IMR-90 (cell line): Measurements from ENCODE around the gene SOD2. TPM values are rescaled to one million over a fixed set of nuclear protein-coding genes. Genes with fewer than 3 reads are reported as not detected.
A peak's percentile ranks its signal among the peaks of the same experiment; 100 is the strongest.
"Not testable (repeated sequence)": the region's sequence is repeated elsewhere in the genome, so short reads cannot be mapped to it uniquely, and the experiment has no call there.

ENCODE experiments used
- ATAC-seq: fragments of 200-7000 bp; cut with Tn5 transposase; 2 replicates; pipeline ENCODE4 v1.9.1; 2020; ENCODE audit warnings: low read depth, mild to moderate bottlenecking, moderate library complexity
- BruUV-seq: library from RNA; stranded (reverse); fragments of 400-500 nt; replicated peaks from 2 replicates; lab custom pipeline; 2021; lab: Mats Ljungman, UMichigan
- CTCF ChIA-PET: fragments of 300-600 bp; formaldehyde crosslinking; extraction: SDS; loops from one replicate; lab custom pipeline; 2021; ENCODE audit warnings: antibody characterized with exemption; lab: Yijun Ruan, JAX
- POLR2A ChIA-PET: fragments of 300-600 bp; sonication (Branson Sonifier 250); formaldehyde crosslinking; loops from one replicate; lab custom pipeline; 2022; ENCODE audit warnings: antibody characterized with exemption; ENCODE audit not compliant: unreplicated experiment; lab: Charles Lee
- DNase-seq: peaks from one replicate; pipeline ENCODE4 v3.0.0; 2013
- H2AFZ ChIP-seq: replicated peaks from 2 replicates; pipeline ENCODE3; 2013; ENCODE audit warnings: low read length, mild to moderate bottlenecking; ENCODE audit not compliant: poor library complexity
- H2AK5ac ChIP-seq: 2 replicates; pipeline ENCODE4 v1.6.1; 2013; ENCODE audit warnings: low read depth, low read length, inconsistent platforms
- H2AK9ac ChIP-seq: replicated peaks from 2 replicates; pipeline ENCODE3; 2013; ENCODE audit warnings: mild to moderate bottlenecking, low read depth, low read length, moderate library complexity; ENCODE audit not compliant: poor library complexity
- H2BK120ac ChIP-seq: 2 replicates; pipeline ENCODE4 v1.6.1; 2013; ENCODE audit warnings: low read depth, low read length, inconsistent platforms
- H2BK15ac ChIP-seq: 3 replicates; pipeline ENCODE4 v1.6.1; 2013; ENCODE audit warnings: low read depth, low read length, inconsistent platforms
- H2BK20ac ChIP-seq: 2 replicates; pipeline ENCODE4 v1.6.1; 2013; ENCODE audit warnings: low read depth, mild to moderate bottlenecking, inconsistent platforms, low read length, moderate library complexity
- H2BK5ac ChIP-seq: 2 replicates; pipeline ENCODE4 v1.6.1; 2013; ENCODE audit warnings: mild to moderate bottlenecking, low read depth, low read length, inconsistent platforms; ENCODE audit not compliant: poor library complexity, severe bottlenecking
- H3K14ac ChIP-seq: replicated peaks from 2 replicates; pipeline ENCODE4 v1.6.1; 2013; ENCODE audit warnings: low read depth, low read length, inconsistent platforms
- H3K18ac ChIP-seq: 2 replicates; pipeline ENCODE4 v1.6.1; 2013; ENCODE audit warnings: low read depth, low read length, control low read depth
- H3K23ac ChIP-seq: 2 replicates; pipeline ENCODE4 v1.6.1; 2013; ENCODE audit warnings: low read depth, low read length, inconsistent platforms
- H3K27ac ChIP-seq: 2 replicates; pipeline ENCODE4 v1.5.1; 2013; ENCODE audit warnings: mild to moderate bottlenecking, control low read depth, low read length; ENCODE audit not compliant: insufficient read depth
- H3K27me3 ChIP-seq: 2 replicates; pipeline ENCODE4 v1.6.1; 2013; ENCODE audit warnings: low read length; ENCODE audit not compliant: control insufficient read depth, insufficient read depth
- H3K36me3 ChIP-seq: 2 replicates; pipeline ENCODE4 v1.6.1; 2013; ENCODE audit warnings: low read length, mixed read lengths; ENCODE audit not compliant: control insufficient read depth, insufficient read depth
- H3K4ac ChIP-seq: 2 replicates; pipeline ENCODE4 v1.6.1; 2013; ENCODE audit warnings: low read depth, low read length, inconsistent platforms
- H3K4me1 ChIP-seq: 2 replicates; pipeline ENCODE4 v1.6.1; 2013; ENCODE audit warnings: low read length, mixed read lengths; ENCODE audit not compliant: control insufficient read depth, insufficient read depth
- H3K4me2 ChIP-seq: 2 replicates; pipeline ENCODE4 v1.6.1; 2013; ENCODE audit warnings: low read depth, mild to moderate bottlenecking, control low read depth, low read length, moderate library complexity
- H3K4me3 ChIP-seq: 2 replicates; pipeline ENCODE4 v1.5.1; 2013; ENCODE audit warnings: low read depth, mild to moderate bottlenecking, control low read depth, low read length, moderate library complexity; ENCODE audit not compliant: insufficient read depth
- H3K56ac ChIP-seq: 2 replicates; pipeline ENCODE4 v1.6.1; 2013; ENCODE audit warnings: low read length, inconsistent platforms; ENCODE audit not compliant: insufficient read depth; ENCODE audit errors: extremely low read depth
- H3K79me1 ChIP-seq, 2 experiments: 2 replicates each; pipeline ENCODE4 v1.6.1; 2013; ENCODE audit warnings: low read length in 2 of 2, inconsistent platforms in 1 of 2, low read depth in 1 of 2
- H3K9ac ChIP-seq: 2 replicates; pipeline ENCODE4 v1.6.1; 2013; ENCODE audit warnings: low read depth, low read length, control low read depth
- H3K9me1 ChIP-seq: 2 replicates; pipeline ENCODE4 v1.6.1; 2013; ENCODE audit warnings: low read length, inconsistent platforms; ENCODE audit not compliant: insufficient read depth
- H3K9me3 ChIP-seq: 2 replicates; pipeline ENCODE4 v1.6.1; 2013; ENCODE audit warnings: low read length; ENCODE audit not compliant: control insufficient read depth, insufficient read depth
- H4K20me1 ChIP-seq: 2 replicates; pipeline ENCODE4 v1.6.1; 2013; ENCODE audit warnings: low read length, inconsistent platforms; ENCODE audit not compliant: insufficient read depth
- H4K5ac ChIP-seq: 2 replicates; pipeline ENCODE4 v1.6.1; 2013; ENCODE audit warnings: mild to moderate bottlenecking, low read depth, low read length, control low read depth
- H4K8ac ChIP-seq, 2 experiments: 2 replicates each; pipeline ENCODE4 v1.6.1; 2013; ENCODE audit warnings: low read depth in 2 of 2, low read length in 2 of 2, control low read depth in 1 of 2, inconsistent platforms in 1 of 2
- H4K91ac ChIP-seq: 2 replicates; pipeline ENCODE4 v1.6.1; 2013; ENCODE audit warnings: low read depth, low read length, inconsistent platforms; ENCODE audit not compliant: insufficient read depth
- BHLHE40 ChIP-seq: fragments of 150-350 bp; IDR thresholded peaks from 2 replicates; pipeline ENCODE4 v1.6.1; 2016; ENCODE audit warnings: mild to moderate bottlenecking, low read depth, low read length
- CEBPB ChIP-seq: IDR thresholded peaks from 2 replicates; pipeline ENCODE4 v1.6.1; 2012; ENCODE audit warnings: low read depth, low read length, improper control_type of control experiment
- MXI1 ChIP-seq: IDR thresholded peaks from 2 replicates; pipeline ENCODE4 v1.6.1; 2012; ENCODE audit warnings: low read depth, mild to moderate bottlenecking, low read length, moderate library complexity, borderline replicate concordance
- RCOR1 ChIP-seq: IDR thresholded peaks from 2 replicates; pipeline ENCODE4 v1.6.1; 2012; ENCODE audit warnings: mild to moderate bottlenecking, low read length, improper control_type of control experiment; ENCODE audit not compliant: insufficient replicate concordance
- WGBS, 2 experiments: methylation state at CpG; one replicate each; pipeline versions ENCODE4 v1.1.5 to v1.1.7; 2013; ENCODE audit warnings: missing lambda C conversion rate in 2 of 2; ENCODE audit not compliant: insufficient read length in 1 of 2; ENCODE audit errors: extremely low coverage in 2 of 2; 5-methylcytosine and 5-hydroxymethylcytosine counted together
- dilution Hi-C: fragments of 300-500 bp; cut with HindIII; formaldehyde crosslinking; loops from one replicate; pipeline ENCODE4 v1.14.3; 2018; ENCODE audit warnings: low sequenced_read_pairs; ENCODE audit not compliant: unreplicated experiment
- in situ Hi-C: fragments of 300-500 bp; cut with MboI; formaldehyde crosslinking; loops from 3 replicates; pipeline ENCODE4 v1.14.3; 2019; ENCODE audit warnings: low sequenced_read_pairs, inconsistent platforms, mixed read lengths
- intact Hi-C: fragments of 100-400 bp; cut with micrococcal nuclease; formaldehyde crosslinking; loops from 2 replicates; pipeline ENCODE4 v1.10.0; 2022
- polyA plus RNA-seq, 3 experiments: library from polyadenylated mRNA; depleted of rRNA; stranded (reverse); fragments of >200 nt; gene quantifications; 2 replicates each; pipeline ENCODE4 v1.2.3, GENCODE V29; 2012; ENCODE audit warnings: low replicate concordance in 1 of 3
- total RNA-seq: library from RNA; depleted of rRNA; stranded (reverse); fragments of >200 nt; gene quantifications from 2 replicates; pipeline ENCODE4 v1.2.3, GENCODE V29; 2012

SOD2 gene
- total and polyA plus RNA-seq, 2 of the 4 experiments (the other 2 are of a cell fraction), result 173 to 243 TPM

DNA sequence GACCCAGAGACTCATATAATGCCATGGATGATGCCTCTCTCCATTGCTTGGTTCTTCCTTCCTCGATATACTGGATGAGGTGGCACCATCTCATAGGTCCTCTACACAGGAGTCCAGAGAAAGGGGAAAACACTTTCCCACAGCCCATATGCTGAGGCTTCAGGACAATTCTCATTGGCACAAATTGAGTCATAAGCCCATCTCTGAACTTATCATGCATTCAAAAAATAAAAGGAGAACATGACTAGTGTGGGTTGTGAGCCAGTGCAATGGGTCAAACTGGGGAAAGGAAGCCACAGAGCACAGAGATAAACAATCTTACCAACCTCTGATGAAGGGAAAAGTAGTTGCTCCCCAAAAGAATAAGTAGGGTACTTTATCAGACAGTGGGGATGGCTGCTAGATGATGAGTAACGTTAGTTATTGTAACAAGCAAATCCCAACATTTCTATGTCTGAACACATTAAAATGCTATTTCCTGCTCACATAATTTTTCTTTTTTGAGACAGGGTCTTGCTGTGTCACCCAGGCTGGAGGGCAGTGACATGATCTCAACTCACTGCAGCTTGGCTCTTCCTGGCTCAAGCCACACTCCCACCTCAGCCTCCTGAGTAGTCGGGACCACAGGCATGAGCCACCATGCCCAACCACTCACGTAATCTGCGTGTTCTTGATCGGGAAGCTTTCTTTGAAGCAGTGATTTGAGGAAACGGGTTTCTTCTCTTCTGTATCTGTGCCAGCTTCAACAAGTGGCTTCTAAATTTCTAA lies 27.0 kb downstream of the SOD2 start:
- Histone ChIP-seq H2AK9ac (no peak overlapping the region), H3K9me3 (no peaks in the 10 kb centered on the region), H2BK20ac (peak overlapping the region; percentile 5; the same call in 1 of the 2 replicates), H2AFZ (peak overlapping the region; percentile 68), H3K9me1 (peaks cover 7% of the 10 kb centered on the region), H3K56ac (no peak overlapping the region), H3K4ac (peak overlapping the region; percentile 57; the same call in 1 of the 2 replicates), H2BK120ac (peak overlapping the region; percentile 51), H3K14ac (no peak overlapping the region), H3K79me1 (no peaks in the 10 kb centered on the region; a peak in 1 of 4 replicates), H4K5ac (no peak overlapping the region), H3K4me3 (no peak overlapping the region), H3K27ac (no peak overlapping the region), H3K9ac (no peak overlapping the region), H4K91ac (no peak overlapping the region), H3K4me2 (no peak overlapping the region), H3K36me3 (peaks cover 5% of the 10 kb centered on the region), H2BK5ac (peak overlapping the region; percentile 24), H3K4me1 (no peaks in the 10 kb centered on the region; the same call in 1 of the 2 replicates), H3K18ac (no peak overlapping the region; the same call in 1 of the 2 replicates), H4K20me1 (no peaks in the 10 kb centered on the region), H4K8ac (peak overlapping the region in 1 of 2 experiments; percentile 41; a peak in 3 of 4 replicates), H2AK5ac (no peak overlapping the region), H3K27me3 (no peaks in the 10 kb centered on the region), H3K23ac (no peak overlapping the region), H2BK15ac (no peak overlapping the region)
- DNase-seq, result peak; percentile 50
- no CpG with 5 or more reads among the region's 7 CpGs for WGBS, 2 experiments
- ChIA-PET POLR2A (no interaction called here), CTCF (interaction anchor here (0.5 kb wide), 1 partner anchor 143 kb away, joined by 7 read pairs; no protein-coding TSS in a partner anchor)
- TF ChIP-seq RCOR1 (no peak), MXI1 (no peak), CEBPB (no peak), BHLHE40 (no peak)
- ATAC-seq, result peak; percentile 44
- BruUV-seq, result no TSS peak
- in situ Hi-C loops, result no loop called here
- dilution Hi-C loops, result no loop called here
- intact Hi-C loops, result no loop called here

DNA sequence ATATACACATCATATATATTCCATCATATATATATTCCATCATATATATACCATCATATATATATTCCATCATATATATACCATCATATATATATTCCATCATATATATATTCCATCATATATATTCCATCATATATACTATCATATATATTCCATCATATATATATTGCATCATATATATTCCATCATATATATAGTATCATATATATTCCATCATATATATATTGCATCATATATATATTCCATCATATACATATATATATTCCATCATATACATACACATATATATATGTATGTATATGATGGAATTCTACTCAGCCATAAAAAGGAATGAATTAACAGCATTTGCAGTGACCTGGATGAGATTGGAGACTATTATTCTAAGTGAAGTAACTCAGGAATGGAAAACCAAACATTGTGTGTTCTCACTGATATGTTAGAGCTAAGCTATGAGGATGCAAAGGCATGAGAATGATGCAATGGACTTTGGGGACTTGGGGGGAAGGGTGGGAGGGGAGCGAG lies 29.6 kb downstream of the SOD2 start:
- CTCF ChIA-PET, result interaction anchor here (1.0 kb wide), 1 partner anchor 489 kb away, joined by 4 read pairs; no protein-coding TSS in a partner anchor
- DNase-seq, H3K4me1 ChIP-seq, H2AK5ac ChIP-seq, H2BK15ac ChIP-seq, H2AFZ ChIP-seq, H3K9ac ChIP-seq, in situ Hi-C loops, H3K14ac ChIP-seq, H4K20me1 ChIP-seq, H3K36me3 ChIP-seq, H3K4me2 ChIP-seq, H2BK5ac ChIP-seq, H3K4me3 ChIP-seq, H4K91ac ChIP-seq, H4K5ac ChIP-seq, H2BK120ac ChIP-seq, dilution Hi-C loops, intact Hi-C loops, H3K4ac ChIP-seq, H3K27ac ChIP-seq, H3K79me1 ChIP-seq, H2AK9ac ChIP-seq, BruUV-seq, H3K27me3 ChIP-seq, H4K8ac ChIP-seq, H3K23ac ChIP-seq, H3K9me3 ChIP-seq, H3K9me1 ChIP-seq, H3K18ac ChIP-seq, H3K56ac ChIP-seq, POLR2A ChIA-PET, ATAC-seq, H2BK20ac ChIP-seq: not testable (repeated sequence)
- WGBS, 2 experiments, result no CpG with 5 or more reads among the region's 1 CpG
